RWPE2 (cell line): ENCODE measurements around the gene SLC2A9.

ENCODE experiments used
- ATAC-seq: fragments of 200-7000 bp; cut with Tn5 transposase; 3 replicates; pipeline ENCODE4 v1.9.1; 2021; ENCODE audit warnings: low read depth
- DNase-seq: peaks from one replicate; pipeline ENCODE4 v3.0.0-alpha.2; 2020; ENCODE audit warnings: low spot score
- H3K27ac ChIP-seq: fragments of 450-650 bp; 2 replicates; pipeline ENCODE4 v1.5.1; 2017; ENCODE audit warnings: mild to moderate bottlenecking; ENCODE audit not compliant: poor library complexity, severe bottlenecking
- H3K27me3 ChIP-seq: fragments of 250-450 bp; sonication (Bioruptor Pico); 2 replicates; pipeline ENCODE4 v1.5.1; 2021; ENCODE audit warnings: mild to moderate bottlenecking, moderate library complexity; ENCODE audit not compliant: insufficient read depth, poor library complexity, severe bottlenecking
- H3K36me3 ChIP-seq: fragments of 250-450 bp; sonication (Bioruptor Pico); 2 replicates; pipeline ENCODE4 v1.5.1; 2020; ENCODE audit warnings: low read depth, mild to moderate bottlenecking, moderate library complexity
- H3K4me1 ChIP-seq: fragments of 250-450 bp; sonication (Bioruptor Pico); 2 replicates; pipeline ENCODE4 v1.5.1; 2021; ENCODE audit warnings: mild to moderate bottlenecking, moderate library complexity; ENCODE audit not compliant: insufficient read depth, poor library complexity, severe bottlenecking
- H3K4me3 ChIP-seq: fragments of 250-450 bp; sonication (Bioruptor Pico); 2 replicates; pipeline ENCODE4 v1.5.1; 2021; ENCODE audit warnings: mild to moderate bottlenecking, moderate library complexity; ENCODE audit not compliant: severe bottlenecking
- H3K9me3 ChIP-seq: fragments of 250-450 bp; sonication (Bioruptor Pico); 2 replicates; pipeline ENCODE4 v1.5.1; 2021; ENCODE audit warnings: mild to moderate bottlenecking, moderate library complexity; ENCODE audit not compliant: severe bottlenecking
- CTCF ChIP-seq: fragments of 450-650 bp; IDR thresholded peaks from one replicate; pipeline ENCODE4 v1.5.1; 2017; ENCODE audit warnings: mild to moderate bottlenecking, moderate library complexity; ENCODE audit not compliant: poor library complexity, severe bottlenecking

The SLC2A9 gene

GRCh38 chr4:9936129-9936644 lies 85.1 kb downstream of the SLC2A9 start:
- no peaks in the 10 kb centered on the region for H3K9me3 ChIP-seq
- H3K4me1 ChIP-seq = no peaks in the 10 kb centered on the region
- DNase-seq (no peak), ATAC-seq (no peak)
- no peak for TF ChIP-seq CTCF
- no peaks in the 10 kb centered on the region for H3K27me3 ChIP-seq
- H3K4me3 ChIP-seq = no peak overlapping the region
- H3K36me3 ChIP-seq = peaks cover 53% of the 10 kb centered on the region
- H3K27ac ChIP-seq = no peak overlapping the region

GRCh38 chr4:9933956-9934355 lies 87.3 kb downstream of the SLC2A9 start:
- no peak overlapping the region for H3K4me3 ChIP-seq
- no peak for DNase-seq
- H3K27me3 ChIP-seq = no peaks in the 10 kb centered on the region
- ATAC-seq = no peak
- H3K9me3 ChIP-seq = no peaks in the 10 kb centered on the region
- TF ChIP-seq CTCF = no peak
- H3K36me3 ChIP-seq = peaks cover 40% of the 10 kb centered on the region
- H3K4me1 ChIP-seq = no peaks in the 10 kb centered on the region
- H3K27ac ChIP-seq = no peak overlapping the region

- H3K4me1 ChIP-seq = no peaks in the 10 kb centered on the region
These were observed 88.1 kb downstream of the SLC2A9 start for GRCh38 chr4:9933184-9933583.

GRCh38 chr4:9932771-9933170 lies 88.5 kb downstream of the SLC2A9 start:
- Histone ChIP-seq H3K4me1 (no peaks in the 10 kb centered on the region), H3K36me3 (peaks cover 40% of the 10 kb centered on the region), H3K27me3 (no peaks in the 10 kb centered on the region), H3K4me3 (no peak overlapping the region), H3K9me3 (no peaks in the 10 kb centered on the region), H3K27ac (no peak overlapping the region)
- ATAC-seq (no peak), DNase-seq (no peak)
- no peak for TF ChIP-seq CTCF

More at GRCh38 chr4:9933184-9933583, 88.1 kb downstream of the SLC2A9 start:
- no peak overlapping the region for H3K27ac ChIP-seq
- peaks cover 38% of the 10 kb centered on the region for H3K36me3 ChIP-seq
- DNase-seq (no peak), ATAC-seq (no peak; the same call in 2 of the 3 replicates)
- TF ChIP-seq CTCF = no peak
- no peaks in the 10 kb centered on the region for H3K27me3 ChIP-seq
- H3K4me3 ChIP-seq = no peak overlapping the region
- H3K9me3 ChIP-seq = no peaks in the 10 kb centered on the region

GRCh38 chr4:9931146-9931545 lies 90.2 kb downstream of the SLC2A9 start:
- no peak for TF ChIP-seq CTCF
- no peak for ATAC-seq
- no peaks in the 10 kb centered on the region for H3K9me3 ChIP-seq

More at GRCh38 chr4:9931146-9931545, 90.2 kb downstream of the SLC2A9 start:
- no peak for DNase-seq
- Histone ChIP-seq H3K4me1 (peaks cover 2% of the 10 kb centered on the region), H3K36me3 (peaks cover 43% of the 10 kb centered on the region), H3K27ac (no peak overlapping the region), H3K27me3 (no peaks in the 10 kb centered on the region), H3K4me3 (no peak overlapping the region)
